Stimulated activated CD8-positive, alpha-beta memory T cell treated with anti-CD3 and anti-CD28 coated beads, Interleukin-12 subunit alpha, Interleukin-12 subunit beta, amount 100 ng/mL, for 1 hour (primary cell): ENCODE measurements around the gene IL26.
"Not testable (repeated sequence)": the region's sequence is repeated elsewhere in the genome, so short reads cannot be mapped to it uniquely, and the experiment has no call there.

ENCODE experiments used
- DNase-seq: peaks from one replicate; pipeline ENCODE4 v3.0.0-alpha.2; 2020; ENCODE audit warnings: low read depth

IL26 gene

GRCh38 chr12:68199127-68199526, 26.5 kb downstream of the IL26 start:
- DNase-seq: no peak

- no peak for DNase-seq
These were observed 27.0 kb downstream of the IL26 start for GRCh38 chr12:68198507-68199086.

- no peak for DNase-seq
These were observed 35.3 kb downstream of the IL26 start for GRCh38 chr12:68190301-68190700.

DNA sequence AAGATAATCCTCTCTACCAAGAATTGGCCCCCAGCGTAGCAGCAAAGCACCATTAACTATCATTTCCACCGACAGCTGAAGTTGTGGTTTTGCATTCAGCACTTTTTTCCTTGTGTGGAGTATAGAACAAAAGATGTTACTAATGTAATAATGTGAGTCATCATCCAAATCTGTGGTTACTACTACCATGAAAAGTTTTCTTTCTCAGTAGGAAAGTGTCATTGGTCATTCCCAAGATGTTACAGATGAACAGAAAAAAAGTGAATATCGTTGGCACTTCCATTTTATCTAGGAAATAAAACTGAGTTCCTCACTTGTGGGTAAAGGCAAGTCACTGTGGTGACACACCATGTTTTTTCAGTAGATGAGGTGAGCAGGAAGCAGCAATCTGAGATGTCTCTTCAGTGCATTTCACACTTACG, 35.8 kb downstream of the IL26 start:
- DNase-seq: peak; percentile 20

GRCh38 chr12:68185598-68185997, 40.0 kb downstream of the IL26 start:
- no peak for DNase-seq

GRCh38 chr12:68180792-68181744, 44.5 kb downstream of the IL26 start:
- DNase-seq: no peak

GRCh38 chr12:68178774-68179439, 46.7 kb downstream of the IL26 start:
- no peak for DNase-seq

GRCh38 chr12:68178184-68178583, 47.4 kb downstream of the IL26 start:
- DNase-seq: no peak

GRCh38 chr12:68177562-68177961, 48.0 kb downstream of the IL26 start:
- DNase-seq: no peak

- no peak for DNase-seq
These were observed 49.4 kb downstream of the IL26 start for GRCh38 chr12:68176257-68176656.

DNA sequence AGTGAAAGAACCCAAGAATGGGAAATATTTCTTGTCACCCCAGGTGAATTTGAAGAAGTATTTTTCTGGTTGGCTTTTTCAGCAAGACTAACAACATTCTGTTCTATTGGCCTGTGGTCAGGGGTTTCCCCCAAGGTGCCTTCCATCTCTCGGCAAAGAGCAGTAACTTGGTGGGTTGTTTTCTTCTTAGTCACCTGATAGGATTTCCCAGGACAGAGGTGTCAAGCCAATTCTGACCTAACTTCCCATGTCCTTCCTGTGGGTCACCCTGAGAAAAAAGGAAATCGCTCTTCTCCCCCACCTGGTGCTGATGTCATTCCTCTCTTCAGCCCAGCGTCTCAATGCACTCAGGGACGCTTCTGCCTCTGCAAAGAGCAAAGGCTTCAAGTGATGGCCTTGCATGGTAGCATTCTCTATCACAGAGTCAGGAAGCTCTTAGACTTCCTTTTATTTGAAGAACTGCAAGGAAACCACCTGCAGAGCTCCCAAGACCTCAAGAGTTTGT, 50.0 kb downstream of the IL26 start:
- peak; percentile 37 for DNase-seq

- DNase-seq: not testable (repeated sequence)
These were observed 50.8 kb downstream of the IL26 start for GRCh38 chr12:68174761-68175160.

DNA sequence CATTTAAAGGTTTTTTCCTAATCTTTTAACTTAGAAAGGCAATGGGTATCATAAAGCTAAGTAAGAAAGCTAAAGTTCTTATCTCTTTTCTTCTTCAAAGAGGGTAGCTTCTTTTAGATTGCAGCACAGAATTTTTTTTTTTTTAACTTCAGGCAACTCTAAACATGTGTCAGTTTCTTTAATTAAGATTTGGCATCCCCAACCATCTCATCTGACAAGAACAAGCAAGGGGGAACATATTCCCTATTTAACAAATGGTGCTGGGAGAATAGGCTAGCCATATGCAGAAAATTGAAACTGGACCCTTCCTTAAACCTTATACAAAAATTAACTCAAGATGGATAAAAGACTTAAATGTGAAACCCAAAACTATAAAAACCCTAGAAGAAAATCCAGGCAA, 51.8 kb downstream of the IL26 start:
- DNase-seq: no peak

- DNase-seq: no peak
These were observed 54.9 kb downstream of the IL26 start for GRCh38 chr12:68170726-68171125.

DNA sequence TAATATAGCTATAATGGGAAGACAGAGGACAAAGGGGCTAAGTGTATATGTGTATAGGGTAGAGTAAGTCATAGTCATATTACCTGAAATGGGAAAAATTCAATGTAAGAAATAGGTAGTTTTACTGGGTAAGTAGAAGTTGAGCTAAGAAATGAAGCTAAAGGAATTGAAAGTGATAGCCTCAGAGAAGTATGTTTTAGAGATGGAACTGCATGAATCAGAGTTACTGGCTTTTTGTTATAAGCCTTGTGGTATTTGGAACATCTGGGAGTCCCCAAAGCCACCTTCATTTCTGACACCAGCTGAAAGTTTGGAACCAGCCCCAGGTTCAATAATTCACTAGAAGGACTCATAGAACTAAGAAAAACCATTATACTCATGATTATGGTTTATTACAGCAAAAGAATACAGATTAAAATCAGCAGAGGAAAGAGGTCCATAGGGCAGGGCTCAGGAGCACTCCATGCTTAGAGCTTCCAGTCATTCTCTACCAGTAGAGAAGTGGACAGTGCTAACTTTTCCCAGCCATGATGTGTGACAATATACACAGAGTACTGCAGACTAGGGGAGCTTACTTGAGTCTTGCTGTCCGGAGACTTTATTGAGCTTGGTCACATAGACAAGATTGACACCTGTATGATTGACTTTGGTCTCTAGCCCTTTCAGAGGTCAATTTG, 56.3 kb downstream of the IL26 start:
- no peak for DNase-seq

- no peak for DNase-seq
These were observed 59.2 kb downstream of the IL26 start for GRCh38 chr12:68166317-68166831.

DNA sequence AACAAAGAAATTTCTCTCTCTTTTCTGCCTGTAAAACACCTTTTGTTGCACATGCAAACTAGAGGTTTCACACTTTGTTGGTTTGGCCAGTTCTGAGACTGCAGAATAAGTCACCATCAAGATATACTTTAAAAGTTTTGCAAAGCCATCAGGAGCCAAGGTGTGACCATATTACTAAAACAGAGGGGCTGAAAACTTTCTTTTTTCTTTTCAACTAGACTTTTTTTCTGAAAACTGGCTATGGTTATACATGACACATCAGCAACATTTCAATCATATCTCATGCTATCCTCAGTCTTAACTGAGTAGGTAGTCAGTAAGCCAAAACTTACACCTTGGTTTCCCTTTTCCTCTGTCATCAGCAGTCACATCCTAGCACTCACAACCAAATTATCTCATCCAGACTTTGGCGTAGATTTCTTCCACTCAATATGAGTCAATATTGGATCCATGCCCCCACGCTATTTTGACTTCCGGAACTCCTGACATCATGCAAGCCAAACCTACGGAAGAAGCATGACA, 62.0 kb downstream of the IL26 start:
- no peak for DNase-seq

DNA sequence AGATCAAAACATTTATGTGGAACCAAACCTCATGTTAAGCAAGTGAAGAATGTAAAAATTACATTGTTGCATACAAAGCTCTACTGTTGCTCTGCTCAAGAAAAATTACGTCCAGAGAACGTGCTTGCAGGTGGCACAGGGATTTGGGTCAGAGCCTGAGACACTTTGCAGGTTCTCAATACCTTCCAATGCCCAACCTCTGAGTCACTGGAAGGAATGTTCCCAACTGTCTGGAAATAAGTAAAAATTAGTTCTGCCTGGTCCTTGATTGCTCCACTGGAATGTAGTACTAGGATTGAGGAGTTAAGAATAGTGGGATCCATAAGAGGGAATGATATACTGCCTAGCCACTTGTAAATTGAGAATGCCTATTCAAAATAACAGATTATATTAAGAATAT, 63.2 kb downstream of the IL26 start:
- DNase-seq: no peak

DNA sequence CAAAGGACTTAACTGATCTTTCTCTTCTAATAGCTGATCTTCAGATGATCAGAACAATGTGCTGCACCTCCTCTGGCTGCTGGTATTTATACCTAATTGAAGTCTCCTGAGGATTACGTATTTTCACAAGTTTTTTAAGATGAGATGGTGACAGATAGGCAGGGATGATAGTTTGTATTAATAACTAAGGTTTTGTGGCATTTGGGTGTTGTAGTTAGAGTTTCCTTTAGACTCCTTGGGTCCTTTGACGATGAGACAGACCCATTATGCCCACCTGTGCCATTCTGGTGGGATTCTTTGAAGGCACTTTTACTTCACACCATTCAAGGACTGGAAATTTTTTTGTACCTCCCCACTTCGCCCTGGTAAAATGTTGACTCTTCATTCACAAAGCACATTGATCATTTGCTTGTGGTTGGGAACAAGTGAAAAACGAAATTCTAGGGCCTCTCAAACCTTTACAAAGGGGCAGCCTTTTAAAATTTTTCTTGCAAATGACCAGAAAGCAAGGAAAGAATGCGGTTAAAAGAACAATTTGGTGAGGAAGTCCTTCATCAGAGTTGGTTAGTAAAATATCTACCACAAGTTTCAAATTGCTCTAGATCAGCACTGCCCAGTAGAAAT, 65.8 kb downstream of the IL26 start, which contains the start of gene IFNG:
Gene IFNG, minus strand, starts transcription at position 60 of the 624 bp plus-strand sequence. CDS start 125 bp downstream, outside the sequence.
- no peak for DNase-seq

DNA sequence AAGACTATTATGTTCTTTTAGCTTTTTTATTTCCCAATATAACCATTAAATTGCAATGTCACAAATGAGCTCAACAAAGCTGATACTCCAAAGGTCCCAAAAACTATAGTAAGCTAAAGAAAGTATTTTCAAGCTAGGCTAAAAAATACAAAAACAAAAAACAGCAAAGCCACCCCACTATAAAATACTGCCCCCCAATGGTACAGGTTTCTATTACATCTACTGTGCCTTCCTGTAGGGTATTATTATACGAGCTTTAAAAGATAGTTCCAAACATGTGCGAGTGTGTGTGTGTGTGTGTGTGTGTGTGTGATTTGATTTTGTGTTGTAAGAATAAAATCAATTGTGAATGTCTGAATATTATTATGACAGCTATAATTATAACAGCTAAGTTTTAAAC, 67.2 kb downstream of the IL26 start:
- no peak for DNase-seq

- DNase-seq: no peak
These were observed 68.2 kb downstream of the IL26 start for GRCh38 chr12:68157380-68157779.
